Lower leg skin (tissue), 3 donors: ENCODE measurements around the gene ARHGAP1.

Experiments
- CTCF ChIP-seq, 3 donors: fragments of 450-650 bp; IDR thresholded peaks; one replicate each; pipeline ENCODE4 v1.5.1; 2016; ENCODE audit warnings: antibody characterized with exemption in 3 of 3, mild to moderate bottlenecking in 3 of 3, moderate library complexity in 2 of 3
- POLR2A ChIP-seq, 2 donors: fragments of 450-650 bp; IDR thresholded peaks; one replicate each; pipeline ENCODE4 v1.6.1; 2016 to 2017; ENCODE audit warnings: antibody characterized with exemption in 2 of 2, mild to moderate bottlenecking in 1 of 2, moderate library complexity in 1 of 2

- TF ChIP-seq CTCF (IDR thresholded peaks at IDR 0.05) (no peak), POLR2A (IDR thresholded peaks at IDR 0.05) (no peak)
These were observed 27.7 kb upstream of the ARHGAP1 start for GRCh38 chr11:46727952-46728658.
